GM23338 (cell line): ENCODE results near the gene KAT2A.

Experiments
- CREB1 ChIP-seq: fragments of 250-450 bp; sonication (Bioruptor Pico); IDR thresholded peaks from 2 replicates; pipeline ENCODE4 v1.5.0; 2020; ENCODE audit warnings: low read depth, mild to moderate bottlenecking, moderate library complexity
- CTCF ChIP-seq, 2 experiments: fragments of 200-600 bp in 1 of 2; sonication (generic) in 1 of 2; conservative IDR thresholded peaks; 2 replicates each; pipeline versions ENCODE4 v1.5.1 to v1.6.1; 2016 to 2017; ENCODE audit warnings: antibody characterized with exemption in 2 of 2, low read depth in 2 of 2, mild to moderate bottlenecking in 2 of 2, moderate library complexity in 1 of 2
- EZH2 ChIP-seq: fragments of 200-600 bp; sonication (generic); IDR thresholded peaks from one replicate; pipeline ENCODE4 v1.8.0; 2017; ENCODE audit warnings: antibody characterized with exemption, mild to moderate bottlenecking, low read depth; ENCODE audit not compliant: unreplicated experiment
- EZH2phosphoT487 ChIP-seq: fragments of 200-600 bp; sonication (generic); IDR thresholded peaks from one replicate; pipeline ENCODE4 v1.8.1; 2018; ENCODE audit warnings: antibody characterized with exemption; ENCODE audit not compliant: unreplicated experiment
- NANOG ChIP-seq: IDR thresholded peaks from 2 replicates; pipeline ENCODE4 v1.6.1; 2016; ENCODE audit warnings: antibody characterized with exemption, borderline replicate concordance
- POLR2AphosphoS5 ChIP-seq: IDR thresholded peaks from 2 replicates; pipeline ENCODE4 v1.6.1; 2016; ENCODE audit warnings: antibody characterized with exemption, low read depth
- REST ChIP-seq: IDR thresholded peaks from one replicate; pipeline ENCODE4 v1.6.1; 2018; ENCODE audit warnings: antibody characterized with exemption; ENCODE audit not compliant: unreplicated experiment
- STAT1 ChIP-seq: IDR thresholded peaks from one replicate; pipeline ENCODE4 v1.6.1; 2016; ENCODE audit warnings: antibody characterized with exemption; ENCODE audit not compliant: unreplicated experiment
- ZNF114 ChIP-seq: fragments of 250-450 bp; sonication (Bioruptor Pico); IDR thresholded peaks from 2 replicates; pipeline ENCODE4 v1.5.0; 2020; ENCODE audit warnings: mild to moderate bottlenecking, moderate library complexity

- TF ChIP-seq CTCF (conservative IDR thresholded peaks at IDR 0.05; ENCODE audit: low read depth in 2 of 2), result peak in 1 of 2 experiments; percentile 17; a peak in 2 of 4 replicates
- TF ChIP-seq EZH2phosphoT487, result no peak
- TF ChIP-seq EZH2, result no peak
- no peak for TF ChIP-seq ZNF114 (CRISPR knock-in tag)
- TF ChIP-seq REST, result no peak
- no peak for TF ChIP-seq NANOG
- TF ChIP-seq STAT1, result no peak
- TF ChIP-seq POLR2AphosphoS5, result peak; percentile 40; the same call in 1 of the 2 replicates
- no peak for TF ChIP-seq CREB1 (CRISPR knock-in tag)
These were observed 1.5 kb upstream of the KAT2A start, which contains the start of gene HSPB9 for GRCh38 chr17:42122371-42123303.
